Stimulated activated CD8-positive, alpha-beta memory T cell treated with anti-CD3 and anti-CD28 coated beads, Interleukin-4, amount 100 ng/mL, for 48 hours (primary cell): ENCODE data around the gene BSG.
A peak's percentile ranks its signal among the peaks of the same experiment; 100 is the strongest.

ENCODE experiments used
- DNase-seq: peaks from one replicate; pipeline ENCODE4 v3.0.0-alpha.2; 2020

The BSG gene

GRCh38 chr19:605061-605971, 32.9 kb downstream of the BSG start:
- peak; percentile 64 for DNase-seq

- DNase-seq = no peak
Measured at GRCh38 chr19:607301-608154, 35.1 kb downstream of the BSG start.

- DNase-seq = no peak
Measured at GRCh38 chr19:608155-609003, 36.0 kb downstream of the BSG start.

- DNase-seq = no peak
Measured at GRCh38 chr19:609004-609346, 36.6 kb downstream of the BSG start.

GRCh38 chr19:610071-610800, 37.8 kb downstream of the BSG start:
- DNase-seq = peak; percentile 47

- peak; percentile 74 for DNase-seq
Measured at GRCh38 chr19:610801-611480, 38.5 kb downstream of the BSG start.

GRCh38 chr19:611481-611868, 39.1 kb downstream of the BSG start:
- peak; percentile 81 for DNase-seq

GRCh38 chr19:612941-613340, 40.5 kb downstream of the BSG start:
- no peak for DNase-seq

GRCh38 chr19:613732-614567, 41.6 kb downstream of the BSG start:
- no peak for DNase-seq

- DNase-seq = no peak
Measured at GRCh38 chr19:615619-616018, 43.2 kb downstream of the BSG start.

GRCh38 chr19:616062-616700, 43.8 kb downstream of the BSG start:
- DNase-seq = no peak

- no peak for DNase-seq
Measured at GRCh38 chr19:616747-617526, 44.5 kb downstream of the BSG start.

- no peak for DNase-seq
Measured at GRCh38 chr19:617551-618246, 45.3 kb downstream of the BSG start.

- DNase-seq = no peak
Measured at GRCh38 chr19:618247-618619, 45.8 kb downstream of the BSG start.

GRCh38 chr19:618674-619285, 46.4 kb downstream of the BSG start:
- DNase-seq = no peak

GRCh38 chr19:619286-620002, 47.0 kb downstream of the BSG start:
- DNase-seq = no peak

GRCh38 chr19:620166-620862, 47.9 kb downstream of the BSG start:
- DNase-seq = no peak
